Measurements from ENCODE around the gene TMBIM1.
"Not testable (repeated sequence)": the region's sequence is repeated elsewhere in the genome, so short reads cannot be mapped to it uniquely, and the experiment has no call there.

Gene TMBIM1

GRCh38 chr2:218273214-218273907 lies 18.9 kb downstream of the TMBIM1 start:
- not testable (repeated sequence) for DNase-seq (ENCODE audit: low spot score)

GRCh38 chr2:218272531-218273212 lies 19.6 kb downstream of the TMBIM1 start:
- DNase-seq (ENCODE audit: low spot score) = peak; percentile 67

GRCh38 chr2:218271865-218272530 lies 20.3 kb downstream of the TMBIM1 start:
- no peak for DNase-seq (ENCODE audit: low spot score)

- no peak for DNase-seq (ENCODE audit: low spot score)
Observed at GRCh38 chr2:218271487-218271797, 20.9 kb downstream of the TMBIM1 start.

- no peak for DNase-seq (ENCODE audit: low spot score)
Observed at GRCh38 chr2:218270721-218271486, 21.4 kb downstream of the TMBIM1 start.

- DNase-seq (ENCODE audit: low spot score) = peak; percentile 99
Observed at GRCh38 chr2:218269900-218270720, 22.2 kb downstream of the TMBIM1 start, which contains the start of the genes AAMP and PNKD. Gene AAMP, minus strand, starts transcription at chr2:218270137. Its CDS starts 51 bp downstream, at chr2:218270086. Gene PNKD, plus strand, starts transcription at chr2:218270519. Its CDS starts 17 bp downstream, at chr2:218270536.

- no peak for DNase-seq (ENCODE audit: low spot score)
Observed at GRCh38 chr2:218267259-218267658, 25.0 kb downstream of the TMBIM1 start.

- DNase-seq (ENCODE audit: low spot score) = no peak
Observed at GRCh38 chr2:218266316-218266979, 25.9 kb downstream of the TMBIM1 start.

GRCh38 chr2:218265626-218266025 lies 26.7 kb downstream of the TMBIM1 start:
- no peak for DNase-seq (ENCODE audit: low spot score)

- DNase-seq (ENCODE audit: low spot score) = no peak
Observed at GRCh38 chr2:218264773-218265561, 27.3 kb downstream of the TMBIM1 start.

- DNase-seq (ENCODE audit: low spot score) = no peak
Observed at GRCh38 chr2:218263817-218264641, 28.3 kb downstream of the TMBIM1 start.

- no peak for DNase-seq (ENCODE audit: low spot score)
Observed at GRCh38 chr2:218262631-218263586, 29.4 kb downstream of the TMBIM1 start.

- DNase-seq (ENCODE audit: low spot score) = no peak
Observed at GRCh38 chr2:218262237-218262600, 30.1 kb downstream of the TMBIM1 start.

GRCh38 chr2:218261423-218262236 lies 30.7 kb downstream of the TMBIM1 start:
- DNase-seq (ENCODE audit: low spot score) = peak; percentile 54

- no peak for DNase-seq (ENCODE audit: low spot score)
Observed at GRCh38 chr2:218260742-218261422, 31.4 kb downstream of the TMBIM1 start, which contains the start of gene GPBAR1. Gene GPBAR1, plus strand, starts transcription at chr2:218261015. Its CDS starts 1,710 bp downstream, at chr2:218262725.

GRCh38 chr2:218260166-218260565 lies 32.1 kb downstream of the TMBIM1 start:
- no peak for DNase-seq (ENCODE audit: low spot score)
